ENCODE results near the gene LRMDA.

DNA sequence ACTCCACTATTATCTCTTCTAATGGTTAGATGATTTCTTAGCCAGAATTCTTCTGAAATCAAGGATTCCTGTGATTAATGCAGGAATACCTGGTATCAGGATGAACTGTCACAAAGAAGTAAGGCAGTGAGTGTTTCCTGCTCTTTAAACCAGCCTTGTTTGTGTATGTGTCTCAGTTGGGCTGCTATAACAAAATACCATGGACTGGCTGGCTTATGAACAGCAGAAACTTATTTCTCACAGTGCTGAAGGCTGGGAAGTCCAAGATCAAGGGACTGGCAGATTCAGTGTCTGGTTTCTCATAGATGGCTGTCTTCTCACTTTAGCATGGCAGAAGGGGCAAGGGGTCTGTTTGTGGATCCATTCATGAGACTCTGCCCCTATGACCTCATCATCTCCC lies 42.7 kb downstream of the LRMDA start:
- TF ChIP-seq, protein P1, sequence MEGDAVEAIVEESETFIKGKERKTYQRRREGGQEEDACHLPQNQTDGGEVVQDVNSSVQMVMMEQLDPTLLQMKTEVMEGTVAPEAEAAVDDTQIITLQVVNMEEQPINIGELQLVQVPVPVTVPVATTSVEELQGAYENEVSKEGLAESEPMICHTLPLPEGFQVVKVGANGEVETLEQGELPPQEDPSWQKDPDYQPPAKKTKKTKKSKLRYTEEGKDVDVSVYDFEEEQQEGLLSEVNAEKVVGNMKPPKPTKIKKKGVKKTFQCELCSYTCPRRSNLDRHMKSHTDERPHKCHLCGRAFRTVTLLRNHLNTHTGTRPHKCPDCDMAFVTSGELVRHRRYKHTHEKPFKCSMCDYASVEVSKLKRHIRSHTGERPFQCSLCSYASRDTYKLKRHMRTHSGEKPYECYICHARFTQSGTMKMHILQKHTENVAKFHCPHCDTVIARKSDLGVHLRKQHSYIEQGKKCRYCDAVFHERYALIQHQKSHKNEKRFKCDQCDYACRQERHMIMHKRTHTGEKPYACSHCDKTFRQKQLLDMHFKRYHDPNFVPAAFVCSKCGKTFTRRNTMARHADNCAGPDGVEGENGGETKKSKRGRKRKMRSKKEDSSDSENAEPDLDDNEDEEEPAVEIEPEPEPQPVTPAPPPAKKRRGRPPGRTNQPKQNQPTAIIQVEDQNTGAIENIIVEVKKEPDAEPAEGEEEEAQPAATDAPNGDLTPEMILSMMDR (conservative IDR thresholded peaks at IDR 0.05; ENCODE audit: low read length): no peak
- TF ChIP-seq EZH2phosphoT487 (IDR thresholded peaks at IDR 0.05; ENCODE audit: borderline replicate concordance): no peak

Measured in Loucy (cell line).